ENCODE results near the gene ANKRD63.

DNA sequence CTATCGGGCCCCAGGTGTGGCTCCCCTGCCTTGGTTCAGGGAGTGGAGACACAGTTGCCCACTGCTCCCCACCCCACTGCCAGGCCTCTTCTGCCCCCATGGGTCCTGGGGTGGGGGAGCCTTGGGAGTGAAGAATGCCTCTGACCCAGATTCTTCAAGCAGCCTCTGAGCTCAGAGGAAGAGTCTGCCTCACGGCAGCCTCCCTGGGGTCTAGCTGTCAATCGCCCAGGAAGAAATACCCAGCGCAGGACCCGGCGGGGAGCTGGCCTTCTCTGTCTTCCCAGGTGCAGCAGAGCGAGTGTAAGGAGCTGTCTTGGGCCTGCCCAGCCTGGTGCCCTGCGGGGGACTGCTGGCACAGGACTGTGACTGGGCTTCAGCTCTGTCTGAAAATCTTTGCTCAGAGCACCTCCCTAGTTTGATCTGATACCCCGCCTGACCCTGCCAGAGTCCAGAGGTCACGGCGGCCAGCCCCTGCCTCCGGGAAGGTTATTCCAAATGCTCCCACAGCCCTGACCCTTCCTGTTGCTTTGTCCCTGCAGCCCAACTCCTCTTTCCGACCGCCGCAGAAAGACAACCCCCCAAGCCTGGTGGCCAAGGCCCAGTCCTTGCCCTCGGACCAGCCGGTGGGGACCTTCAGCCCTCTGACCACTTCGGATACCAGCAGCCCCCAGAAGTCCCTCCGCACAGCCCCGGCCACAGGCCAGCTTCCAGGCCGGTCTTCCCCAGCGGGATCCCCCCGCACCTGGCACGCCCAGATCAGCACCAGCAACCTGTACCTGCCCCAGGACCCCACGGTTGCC is 11.0 kb downstream of the ANKRD63 start:
- TF ChIP-seq POLR2AphosphoS5 (IDR thresholded peaks at IDR 0.05; ENCODE audit: control insufficient read depth, insufficient read depth, low read depth, low read length), result no peak
- TF ChIP-seq, protein P1, sequence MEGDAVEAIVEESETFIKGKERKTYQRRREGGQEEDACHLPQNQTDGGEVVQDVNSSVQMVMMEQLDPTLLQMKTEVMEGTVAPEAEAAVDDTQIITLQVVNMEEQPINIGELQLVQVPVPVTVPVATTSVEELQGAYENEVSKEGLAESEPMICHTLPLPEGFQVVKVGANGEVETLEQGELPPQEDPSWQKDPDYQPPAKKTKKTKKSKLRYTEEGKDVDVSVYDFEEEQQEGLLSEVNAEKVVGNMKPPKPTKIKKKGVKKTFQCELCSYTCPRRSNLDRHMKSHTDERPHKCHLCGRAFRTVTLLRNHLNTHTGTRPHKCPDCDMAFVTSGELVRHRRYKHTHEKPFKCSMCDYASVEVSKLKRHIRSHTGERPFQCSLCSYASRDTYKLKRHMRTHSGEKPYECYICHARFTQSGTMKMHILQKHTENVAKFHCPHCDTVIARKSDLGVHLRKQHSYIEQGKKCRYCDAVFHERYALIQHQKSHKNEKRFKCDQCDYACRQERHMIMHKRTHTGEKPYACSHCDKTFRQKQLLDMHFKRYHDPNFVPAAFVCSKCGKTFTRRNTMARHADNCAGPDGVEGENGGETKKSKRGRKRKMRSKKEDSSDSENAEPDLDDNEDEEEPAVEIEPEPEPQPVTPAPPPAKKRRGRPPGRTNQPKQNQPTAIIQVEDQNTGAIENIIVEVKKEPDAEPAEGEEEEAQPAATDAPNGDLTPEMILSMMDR (IDR thresholded peaks at IDR 0.05 in 2 of 3, conservative IDR thresholded peaks at IDR 0.05 in 1 of 3; ENCODE audit: insufficient read depth in 2 of 3, low read depth in 1 of 3, low read length in 3 of 3), result no peak
- no peak for TF ChIP-seq BMI1 (IDR thresholded peaks at IDR 0.05; ENCODE audit: low read length)
- no peak for TF ChIP-seq JUNB (CRISPR knock-in tag; conservative IDR thresholded peaks at IDR 0.05)

Data from K562 (cell line).